NCI-H128 (cell line): ENCODE results near the gene RASL10B.
"Not testable (repeated sequence)": the region's sequence is repeated elsewhere in the genome, so short reads cannot be mapped to it uniquely, and the experiment has no call there.

Experiments used
- DNase-seq: peaks from one replicate; lab custom pipeline; 2025; ENCODE audit not compliant: unreplicated experiment; lab: John Stamatoyannopoulos, UW

The RASL10B gene

GRCh38 chr17:35731239-35731916 is at the start of gene RASL10B:
TSS of gene RASL10B (plus strand) at chr17:35731639. CDS start at chr17:35735185, 3,546 bp downstream.
- DNase-seq = no peak

- DNase-seq = no peak
Observed at GRCh38 chr17:35683591-35683990, 47.8 kb upstream of the RASL10B start.

DNA sequence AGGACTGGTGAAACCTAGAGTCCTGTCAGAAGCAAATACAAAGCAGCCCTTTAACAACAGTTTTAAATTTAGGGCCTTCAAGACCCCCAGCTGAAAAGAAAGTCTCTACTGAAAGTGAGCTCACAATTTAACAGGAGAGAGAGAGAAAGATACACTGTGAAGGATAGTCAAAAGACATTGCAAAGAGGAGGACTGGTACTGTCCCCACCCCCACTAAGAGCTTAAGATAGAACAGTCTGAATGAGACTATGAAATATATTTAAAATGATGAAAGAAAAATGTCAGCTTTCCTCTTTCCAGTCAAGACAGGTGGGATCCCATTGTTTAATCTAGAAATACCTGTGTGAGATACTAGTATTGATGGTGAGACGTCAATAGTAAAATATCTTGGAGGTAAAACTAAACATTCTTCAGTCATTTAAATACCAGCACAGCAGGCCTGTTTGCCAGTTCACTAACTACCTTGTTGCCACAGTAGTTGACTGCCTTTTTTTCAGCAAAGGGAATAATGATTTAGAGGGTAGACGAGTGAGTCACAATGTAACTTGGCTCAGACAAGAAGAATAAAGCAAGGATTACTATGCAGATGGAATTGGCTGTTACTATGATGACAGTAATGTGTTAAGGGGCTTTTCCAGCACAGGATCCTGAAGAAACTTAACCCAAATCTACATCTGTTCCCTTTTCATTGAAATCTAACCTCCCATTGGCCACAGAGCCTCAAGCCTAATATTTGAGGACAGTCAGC is 47.2 kb upstream of the RASL10B start:
- no peak for DNase-seq

DNA sequence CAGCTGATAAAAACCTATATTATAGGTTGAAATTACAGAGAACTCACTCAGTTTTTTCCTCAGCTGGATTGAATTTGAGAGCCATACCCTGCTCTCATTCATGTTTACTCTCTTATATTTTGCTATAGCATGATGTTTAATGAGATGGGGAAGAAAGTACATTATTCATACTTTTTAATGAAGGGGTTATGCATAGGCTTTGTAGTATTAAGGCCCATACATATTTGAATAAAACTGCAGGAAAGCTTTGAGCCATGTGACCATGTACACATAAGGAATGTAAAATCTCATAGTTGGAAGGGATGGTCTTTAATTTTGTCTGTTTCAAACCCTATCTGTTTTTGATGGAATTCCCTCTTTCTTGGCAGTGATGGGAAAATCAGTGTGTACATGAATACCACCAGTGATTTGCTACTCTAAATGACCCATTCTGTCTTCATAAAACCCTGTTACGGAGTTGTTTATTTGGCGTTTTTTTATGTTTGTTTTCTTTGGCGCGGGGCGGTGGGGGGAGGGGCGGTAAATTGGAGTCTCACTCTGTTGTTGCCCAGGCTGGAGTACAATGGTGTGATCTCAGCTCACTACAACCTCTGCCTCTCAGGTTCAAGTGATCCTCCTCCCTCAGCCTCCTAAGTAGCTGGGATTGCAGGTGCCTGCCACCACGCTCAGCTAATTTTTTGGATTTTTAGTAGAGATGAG is 38.8 kb upstream of the RASL10B start:
- no peak for DNase-seq

GRCh38 chr17:35693662-35694061 is 37.8 kb upstream of the RASL10B start:
- no peak for DNase-seq

- DNase-seq = no peak
Observed at GRCh38 chr17:35694906-35695305, 36.5 kb upstream of the RASL10B start.

DNA sequence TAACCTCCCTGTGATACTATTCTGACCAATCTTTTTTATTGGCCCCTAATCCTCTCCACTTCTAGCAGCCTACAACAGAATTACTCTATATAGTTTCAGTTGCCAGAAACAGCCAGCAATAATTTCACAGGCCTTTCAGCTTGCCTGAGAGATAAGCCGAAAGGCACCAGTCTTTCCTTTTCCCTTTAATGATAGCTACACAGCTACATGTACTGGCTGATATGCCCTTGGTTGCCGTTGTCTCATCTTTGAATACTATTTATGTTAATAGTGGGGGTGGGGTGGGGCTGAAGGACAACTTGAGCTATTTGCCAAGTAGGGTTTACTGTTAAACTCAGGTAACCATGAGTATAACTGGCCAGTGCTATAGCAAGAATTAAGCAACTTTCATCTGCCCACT is 35.8 kb upstream of the RASL10B start:
- no peak for DNase-seq

GRCh38 chr17:35698800-35699199 is 32.6 kb upstream of the RASL10B start:
- no peak for DNase-seq

GRCh38 chr17:35700150-35700549 is 31.3 kb upstream of the RASL10B start:
- no peak for DNase-seq

DNA sequence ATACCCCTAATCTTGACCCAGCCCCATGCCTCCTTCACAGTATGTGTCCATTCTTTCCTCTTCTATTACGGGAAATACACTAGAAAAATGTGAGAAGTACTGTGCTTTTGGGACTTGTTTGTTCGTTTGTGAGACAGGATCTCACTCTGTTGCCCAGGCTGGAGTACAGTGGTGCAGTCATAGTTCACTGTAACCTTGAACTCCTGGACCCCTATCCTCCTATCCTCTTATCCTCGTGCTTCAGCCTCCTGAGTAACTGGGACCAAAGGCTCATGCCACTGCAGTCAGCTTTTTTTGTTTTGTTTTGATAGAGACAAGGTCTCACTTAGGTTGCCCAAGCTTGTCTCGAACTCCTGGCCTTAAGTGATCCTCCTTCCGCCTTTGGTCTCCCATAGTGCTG is 29.9 kb upstream of the RASL10B start:
- DNase-seq = no peak

- DNase-seq = not testable (repeated sequence)
Observed at GRCh38 chr17:35703308-35703707, 28.1 kb upstream of the RASL10B start.

- no peak for DNase-seq
Observed at GRCh38 chr17:35705230-35705629, 26.2 kb upstream of the RASL10B start.

DNA sequence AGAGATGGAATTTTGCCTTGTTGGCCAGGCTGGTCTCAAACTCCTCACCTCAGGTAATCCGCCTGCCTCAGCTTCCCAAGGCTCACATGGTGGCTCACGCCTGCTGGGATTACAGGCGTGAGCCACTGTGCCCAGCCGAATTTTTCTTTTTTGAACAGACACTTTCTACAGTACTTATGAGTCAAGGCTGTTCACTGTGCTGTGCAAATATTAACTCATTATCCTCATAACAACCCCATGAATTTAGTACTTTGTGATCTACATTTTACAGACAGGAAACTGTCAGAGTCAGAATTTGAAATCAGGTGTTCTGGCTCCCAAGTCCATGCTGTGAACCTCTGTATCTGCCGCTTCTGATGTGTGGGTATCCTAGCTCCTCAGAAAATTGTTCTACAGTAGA is 25.7 kb upstream of the RASL10B start:
- no peak for DNase-seq

DNA sequence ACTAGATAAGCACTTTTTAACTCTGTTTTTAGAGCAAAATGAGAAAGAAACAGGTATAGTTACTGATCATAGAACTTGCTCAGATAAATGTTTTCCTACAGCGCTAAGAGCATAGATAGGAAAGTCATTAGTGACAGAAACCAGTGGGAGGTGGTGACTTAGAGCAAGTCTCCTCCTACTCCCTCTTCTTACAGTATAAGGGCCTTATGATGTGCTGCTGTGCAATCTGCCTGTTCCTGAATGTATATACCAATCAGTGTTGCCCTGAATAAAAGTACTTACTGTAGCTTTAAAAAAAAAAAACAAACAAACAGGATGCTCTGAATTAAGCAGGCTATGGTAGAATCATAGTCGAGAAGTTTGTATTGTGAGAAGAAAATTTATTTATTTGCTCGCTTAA is 23.3 kb upstream of the RASL10B start:
- no peak for DNase-seq

- DNase-seq = no peak
Observed at GRCh38 chr17:35708951-35709350, 22.5 kb upstream of the RASL10B start.

DNA sequence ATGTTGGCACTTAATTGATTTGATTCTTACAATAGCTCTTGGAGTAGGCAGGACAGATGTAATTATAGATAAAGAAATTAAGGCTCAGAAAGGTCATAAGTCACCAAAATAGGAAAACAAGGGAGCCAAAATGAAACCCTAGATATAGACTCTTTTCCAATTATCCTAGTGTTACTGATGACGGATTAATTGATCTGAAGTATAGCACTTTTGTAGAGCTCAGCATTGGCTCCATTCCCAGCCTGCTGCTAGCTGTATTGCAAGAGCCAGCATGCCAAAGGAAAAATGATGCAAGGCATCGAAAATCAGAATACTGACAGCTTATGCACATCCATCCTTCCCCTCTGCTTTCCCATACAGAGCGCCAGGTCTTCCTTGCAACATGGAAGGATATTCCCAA is 21.6 kb upstream of the RASL10B start:
- DNase-seq = no peak

DNA sequence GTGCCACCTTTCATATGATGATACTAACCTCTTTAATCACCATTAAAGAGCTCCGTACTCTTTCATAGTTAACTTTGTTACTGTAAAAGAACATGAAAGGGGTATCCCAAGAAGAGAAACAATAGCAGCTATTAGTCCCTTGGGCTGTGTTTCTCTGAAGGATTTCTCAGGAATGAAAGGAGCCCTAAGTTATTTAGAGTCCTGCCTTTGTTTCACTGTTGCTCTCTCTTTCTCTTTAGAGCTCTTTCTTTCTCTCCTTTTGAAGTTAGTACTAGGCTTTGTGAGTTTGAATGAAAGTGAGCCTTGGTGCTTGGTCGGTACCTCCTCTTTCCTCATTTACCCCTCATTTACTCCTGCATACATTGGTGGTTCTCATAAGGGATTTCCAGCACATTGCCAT is 20.5 kb upstream of the RASL10B start:
- no peak for DNase-seq

DNA sequence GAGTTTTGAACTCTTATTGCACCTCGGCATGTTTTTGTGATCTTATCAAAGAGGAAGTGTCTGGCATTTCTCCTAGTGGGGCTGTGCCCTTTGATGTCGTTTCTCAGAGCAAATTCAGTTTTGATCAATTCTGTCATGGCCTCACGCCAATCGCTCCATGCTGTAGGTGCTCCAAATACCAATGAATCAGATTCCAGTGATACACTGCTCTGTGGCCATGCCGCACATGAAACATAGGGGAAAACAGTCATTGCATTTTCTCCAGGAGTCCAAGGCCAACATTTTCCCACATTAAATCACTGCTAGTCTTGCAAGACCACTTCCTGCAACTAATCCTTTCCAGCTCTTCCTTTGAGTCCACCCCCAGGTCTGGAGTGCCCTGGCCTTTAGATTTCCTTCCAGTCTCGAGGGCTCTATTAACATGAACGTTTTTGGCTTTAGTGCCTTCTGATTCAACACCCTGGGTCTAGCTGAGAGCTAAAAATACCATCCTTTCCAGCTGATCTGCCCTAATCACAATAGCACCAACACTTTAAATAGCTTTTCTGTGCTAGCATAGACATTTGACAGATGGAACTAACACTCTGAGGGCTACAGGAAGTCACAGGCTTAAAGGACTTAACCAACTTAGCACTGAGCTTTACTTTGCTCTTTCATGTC is 18.2 kb upstream of the RASL10B start:
- DNase-seq = no peak

DNA sequence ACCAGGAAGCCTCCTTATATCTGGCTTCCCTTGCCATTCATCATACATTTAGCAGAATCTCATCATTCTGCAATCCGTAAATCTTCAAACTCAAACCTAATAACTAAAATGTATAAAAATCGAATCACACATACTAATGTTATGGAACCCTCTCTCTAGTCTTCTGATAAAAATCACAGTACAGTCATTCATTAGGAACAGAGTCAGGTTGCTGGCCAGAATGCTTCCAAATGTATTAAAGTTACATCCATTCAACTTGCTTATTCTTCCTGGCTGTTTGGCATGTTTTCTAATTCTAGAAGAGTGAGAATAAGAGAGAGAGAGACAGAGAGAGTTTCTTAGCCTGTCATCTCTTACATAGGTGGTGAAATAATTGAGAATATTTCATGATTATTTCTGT is 16.5 kb upstream of the RASL10B start:
- DNase-seq = no peak

DNA sequence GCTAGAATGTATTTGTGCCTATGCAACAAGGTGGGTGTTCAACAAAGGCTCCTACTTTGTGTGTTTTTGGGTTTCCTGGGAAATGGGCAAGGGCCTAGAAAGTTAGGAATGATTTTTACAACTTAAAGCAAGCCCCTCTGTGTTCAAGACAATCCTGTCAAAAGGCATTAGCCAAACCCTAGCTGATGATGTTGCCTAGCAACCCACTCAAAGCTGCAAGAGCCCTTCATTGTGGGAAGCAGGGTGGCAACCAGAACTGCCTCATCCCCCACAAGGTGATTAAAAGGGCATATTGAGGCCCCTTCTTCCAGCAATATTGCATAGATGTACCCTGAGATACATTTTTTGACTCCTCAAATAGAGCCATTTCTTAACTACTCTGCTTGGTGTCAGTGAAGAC is 16.0 kb upstream of the RASL10B start:
- DNase-seq = no peak

DNA sequence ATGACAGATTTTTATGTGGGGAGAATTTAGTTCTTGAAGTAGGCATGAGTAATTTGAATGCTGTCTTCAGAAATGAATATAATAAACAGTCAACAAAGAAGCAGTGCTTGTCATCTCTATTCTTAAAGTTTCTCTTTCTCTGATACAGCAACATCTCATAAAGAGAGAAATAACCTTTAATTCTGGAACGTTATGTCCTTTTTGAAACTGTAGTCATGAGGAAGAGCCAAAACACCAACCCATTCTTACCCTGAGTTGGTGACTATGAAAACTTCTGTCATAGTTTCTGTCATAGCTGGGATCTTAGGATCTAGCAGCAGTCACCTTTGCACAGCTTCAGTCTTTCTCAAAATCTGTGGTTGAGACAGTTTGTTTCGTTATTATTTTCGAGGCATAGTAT is 15.3 kb upstream of the RASL10B start:
- DNase-seq = no peak
